Prostate gland (tissue), 2 donors: ENCODE measurements around the gene NEK10.

Source experiments
- POLR2A ChIP-seq: fragments of 450-650 bp; IDR thresholded peaks from one replicate; pipeline ENCODE4 v1.6.1; 2016; ENCODE audit warnings: antibody characterized with exemption, mild to moderate bottlenecking
- TF ChIP-seq, protein P1 (sequence below), 4 experiments: fragments of 200-600 bp in 2 of 4; fragments of 450-650 bp in 2 of 4; sonication (generic) in 2 of 4; IDR thresholded peaks; 1 replicate in 3 of 4; 2 replicates in 1 of 4; pipeline ENCODE4 v1.5.1; 2016 to 2019; ENCODE audit warnings: antibody characterized with exemption in 4 of 4, mild to moderate bottlenecking in 2 of 4, moderate library complexity in 2 of 4

DNA sequence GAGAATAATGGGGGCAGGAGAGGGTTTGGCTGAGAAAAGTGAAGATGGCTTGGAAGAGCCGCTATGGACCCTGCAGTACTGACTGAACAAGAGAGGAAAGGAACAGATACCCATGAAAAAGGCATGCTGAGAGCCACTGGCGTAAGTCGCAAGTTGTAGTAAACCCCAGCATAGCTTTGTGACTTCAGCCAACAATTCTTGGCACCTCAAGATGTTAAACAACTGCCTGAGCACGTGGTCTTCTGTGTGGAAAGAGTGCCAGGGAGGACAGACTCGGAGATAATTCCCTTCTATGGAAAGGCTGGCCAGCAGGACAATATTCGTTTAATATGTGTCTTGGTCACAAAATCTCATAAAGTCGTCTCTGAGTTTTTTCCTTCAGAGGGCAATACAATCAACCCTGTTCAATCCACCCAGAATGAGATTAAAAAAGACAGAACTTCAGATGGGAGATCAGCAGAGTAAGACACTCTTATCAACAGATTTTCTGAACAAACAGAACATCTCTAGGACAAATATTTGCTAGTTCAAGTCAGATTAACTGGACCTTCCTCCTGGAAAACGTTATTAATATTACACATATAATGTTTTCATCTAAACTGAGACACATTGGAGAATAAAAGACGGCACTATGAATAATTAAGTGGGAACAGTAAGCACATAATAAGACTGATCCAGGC is 49.2 kb downstream of the NEK10 start:
- TF ChIP-seq POLR2A, result no peak
- TF ChIP-seq, protein P1, sequence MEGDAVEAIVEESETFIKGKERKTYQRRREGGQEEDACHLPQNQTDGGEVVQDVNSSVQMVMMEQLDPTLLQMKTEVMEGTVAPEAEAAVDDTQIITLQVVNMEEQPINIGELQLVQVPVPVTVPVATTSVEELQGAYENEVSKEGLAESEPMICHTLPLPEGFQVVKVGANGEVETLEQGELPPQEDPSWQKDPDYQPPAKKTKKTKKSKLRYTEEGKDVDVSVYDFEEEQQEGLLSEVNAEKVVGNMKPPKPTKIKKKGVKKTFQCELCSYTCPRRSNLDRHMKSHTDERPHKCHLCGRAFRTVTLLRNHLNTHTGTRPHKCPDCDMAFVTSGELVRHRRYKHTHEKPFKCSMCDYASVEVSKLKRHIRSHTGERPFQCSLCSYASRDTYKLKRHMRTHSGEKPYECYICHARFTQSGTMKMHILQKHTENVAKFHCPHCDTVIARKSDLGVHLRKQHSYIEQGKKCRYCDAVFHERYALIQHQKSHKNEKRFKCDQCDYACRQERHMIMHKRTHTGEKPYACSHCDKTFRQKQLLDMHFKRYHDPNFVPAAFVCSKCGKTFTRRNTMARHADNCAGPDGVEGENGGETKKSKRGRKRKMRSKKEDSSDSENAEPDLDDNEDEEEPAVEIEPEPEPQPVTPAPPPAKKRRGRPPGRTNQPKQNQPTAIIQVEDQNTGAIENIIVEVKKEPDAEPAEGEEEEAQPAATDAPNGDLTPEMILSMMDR (IDR thresholded peaks at IDR 0.05), result no peak
